Caco-2 (cell line): ENCODE measurements around the gene GPBP1L1. TPM values are rescaled to one million over a fixed set of nuclear protein-coding genes. Genes with fewer than 3 reads are reported as not detected.

Experiments
- Bru-seq: library from RNA; stranded (reverse); fragments of 400-500 nt; gene quantifications from one replicate; lab custom pipeline; 2021; lab: Mats Ljungman, UMichigan
- BruChase-seq, 2 experiments: library from RNA; stranded (reverse); fragments of 400-500 nt; gene quantifications; one replicate each; lab custom pipeline; 2021; lab: Mats Ljungman, UMichigan
- BruUV-seq: library from RNA; stranded (reverse); fragments of 400-500 nt; replicated peaks from 2 replicates; lab custom pipeline; 2021; lab: Mats Ljungman, UMichigan
- CTCF ChIA-PET: fragments of 300-600 bp; sonication (Branson Sonifier 250); formaldehyde crosslinking; loops from one replicate; lab custom pipeline; 2022; ENCODE audit warnings: antibody characterized with exemption; lab: Charles Lee
- POLR2A ChIA-PET: fragments of 300-600 bp; sonication (Branson Sonifier 250); formaldehyde crosslinking; loops from one replicate; lab custom pipeline; 2022; ENCODE audit warnings: antibody characterized with exemption; lab: Charles Lee
- DNase-seq, 2 experiments: peaks; one replicate each; pipeline versions ENCODE4 v3.0.0 to v3.0.0-alpha.2; 2020 to 2022
- H3K27me3 ChIP-seq: replicated peaks from 2 replicates; pipeline ENCODE4 v1.6.0; 2011; ENCODE audit warnings: low read length; ENCODE audit not compliant: control insufficient read depth, insufficient read depth
- H3K36me3 ChIP-seq: 2 replicates; pipeline ENCODE4 v1.5.1; 2011; ENCODE audit warnings: low read length; ENCODE audit not compliant: control insufficient read depth, insufficient read depth
- H3K4me1 ChIP-seq: fragments of 250-450 bp; sonication (Bioruptor Pico); 2 replicates; pipeline ENCODE4 v1.5.1; 2020; ENCODE audit warnings: mild to moderate bottlenecking
- H3K4me3 ChIP-seq: 2 replicates; pipeline ENCODE4 v1.5.1; 2011; ENCODE audit warnings: low read depth, mild to moderate bottlenecking, control low read depth, low read length
- H3K9me3 ChIP-seq: fragments of 250-450 bp; sonication (Bioruptor Pico); 2 replicates; pipeline ENCODE4 v1.5.1; 2020; ENCODE audit warnings: mild to moderate bottlenecking, moderate library complexity
- H3K27ac Mint-ChIP-seq: one replicate; pipeline ENCODE4 v1.8.0; 2022; ENCODE audit warnings: mixed read lengths; ENCODE audit not compliant: unreplicated experiment
- H3K27me3 Mint-ChIP-seq: one replicate; pipeline ENCODE4 v1.8.0; 2022; ENCODE audit warnings: mixed read lengths; ENCODE audit not compliant: insufficient read depth, unreplicated experiment
- H3K36me3 Mint-ChIP-seq: one replicate; pipeline ENCODE4 v1.8.0; 2022; ENCODE audit warnings: mild to moderate bottlenecking, mixed read lengths; ENCODE audit not compliant: insufficient read depth, unreplicated experiment
- H3K4me1 Mint-ChIP-seq: one replicate; pipeline ENCODE4 v1.8.0; 2022; ENCODE audit warnings: low read depth, mixed read lengths; ENCODE audit not compliant: unreplicated experiment
- H3K4me3 Mint-ChIP-seq: one replicate; pipeline ENCODE4 v1.8.0; 2022; ENCODE audit warnings: mild to moderate bottlenecking, moderate library complexity, mixed read lengths; ENCODE audit not compliant: unreplicated experiment
- H3K9me3 Mint-ChIP-seq: one replicate; pipeline ENCODE4 v1.8.0; 2022; ENCODE audit warnings: mixed read lengths; ENCODE audit not compliant: unreplicated experiment
- CTCF ChIP-seq, 2 experiments: fragments of 200-600 bp in 1 of 2; IDR thresholded peaks; 1 replicate in 1 of 2; 2 replicates in 1 of 2; pipeline versions ENCODE4 v1.5.1 to v1.8.0; 2011 to 2022; ENCODE audit warnings: antibody characterized with exemption in 1 of 2, control low read depth in 1 of 2, inconsistent platforms in 1 of 2, low read depth in 1 of 2, low read length in 1 of 2, mild to moderate bottlenecking in 1 of 2, moderate library complexity in 1 of 2; ENCODE audit not compliant: insufficient read depth in 1 of 2, severe bottlenecking in 1 of 2, unreplicated experiment in 1 of 2
- intact Hi-C: fragments of 100-400 bp; cut with micrococcal nuclease; formaldehyde crosslinking; loops from one replicate; pipeline ENCODE4 v1.10.0; 2022; ENCODE audit not compliant: unreplicated experiment
- long read RNA-seq: library from polyadenylated mRNA; stranded (forward); transcript quantifications from one replicate; pipeline ENCODE4 v2.0.0, GENCODE V29; 2022
- total RNA-seq: library from RNA; stranded (reverse); gene quantifications from 2 replicates; pipeline ENCODE4 v1.2.3, GENCODE V29; 2022

GPBP1L1 gene
- total RNA-seq (57.3 and 61.8 TPM in 2 replicates), Bru-seq, nascent RNA (percentile 84 among the genes with signal in this experiment), BruChase-seq, experiment 1, labeled RNA remaining after a 2-hour chase (percentile 86 among the genes with signal in this experiment), BruChase-seq, experiment 2, labeled RNA remaining after a 6-hour chase (percentile 82 among the genes with signal in this experiment)
- long read RNA-seq, transcript GPBP1L1-202 (13 exons, 3,736 nt), result major isoform, 18 of 67 reads
- long read RNA-seq, transcript GPBP1L1-201 (12 exons, 3,599 nt), result minor isoform, 10 of 67 reads
- long read RNA-seq, partial matches to known transcripts, result 1 of 67 reads
- long read RNA-seq, other reads (novel, unspliced or antisense), result 38 of 67 reads

GRCh38 chr1:45686288-45687013 is at the start of gene GPBP1L1:
TSS of gene GPBP1L1 (minus strand) at chr1:45686533. CDS start at chr1:45659087, 27,446 bp downstream.
- H3K27me3 Mint-ChIP-seq, result no peaks in the 10 kb centered on the region
- no peaks in the 10 kb centered on the region; the same call in 1 of the 2 replicates for H3K4me1 ChIP-seq
- peak within 1 kb of the TSS; percentile 84 for H3K4me3 Mint-ChIP-seq
- peak within 1 kb of the TSS; percentile 77 for H3K4me3 ChIP-seq
- H3K9me3 Mint-ChIP-seq, result no peaks in the 10 kb centered on the region
- peak within 1 kb of the TSS; percentile 86 for H3K27ac Mint-ChIP-seq
- peaks cover 32% of the 10 kb centered on the region for H3K36me3 Mint-ChIP-seq
- ChIA-PET POLR2A (interaction anchor here (0.6 to 1.5 kb wide), 10 partner anchors 17 to 357 kb away, joined by 3 to 6 read pairs (median 4); partner anchors contain the start of genes IPP and MAST2), CTCF (interaction anchor here (0.8 kb wide), 1 partner anchor 10 kb away, joined by 3 read pairs; no protein-coding TSS in a partner anchor)
- no peak for TF ChIP-seq CTCF (IDR thresholded peaks at IDR 0.05; ENCODE audit: insufficient read depth in 1 of 2, low read depth in 1 of 2, low read length in 1 of 2, severe bottlenecking in 1 of 2, unreplicated experiment in 1 of 2)
- intact Hi-C loops, result loop anchor here (1.0 to 10.0 kb wide), 5 partner anchors 64 to 195 kb away; partner anchors contain the start of genes IPP, NASP and TESK2
- H3K4me1 Mint-ChIP-seq, result no peaks in the 10 kb centered on the region
- DNase-seq, result peak; percentile 95 to 97
- no TSS peak for BruUV-seq
- H3K27me3 ChIP-seq, result no peaks in the 10 kb centered on the region
- no peaks in the 10 kb centered on the region for H3K9me3 ChIP-seq
- no peaks in the 10 kb centered on the region for H3K36me3 ChIP-seq

GRCh38 chr1:45730780-45731319 is 44.5 kb upstream of the GPBP1L1 start:
- Mint-ChIP-seq H3K9me3 (no peaks in the 10 kb centered on the region), H3K27me3 (no peaks in the 10 kb centered on the region), H3K27ac (no peak overlapping the region), H3K36me3 (no peaks in the 10 kb centered on the region), H3K4me3 (no peak overlapping the region), H3K4me1 (no peaks in the 10 kb centered on the region)
- DNase-seq, result no peak
- POLR2A ChIA-PET, result no interaction called here
- Histone ChIP-seq H3K4me3 (no peak overlapping the region), H3K4me1 (peaks cover 10% of the 10 kb centered on the region; the same call in 1 of the 2 replicates), H3K27me3 (no peaks in the 10 kb centered on the region), H3K9me3 (no peaks in the 10 kb centered on the region), H3K36me3 (no peaks in the 10 kb centered on the region)
- BruUV-seq, result no TSS peak
- intact Hi-C loops, result no loop called here
- CTCF ChIA-PET, result no interaction called here
- no peak for TF ChIP-seq CTCF (IDR thresholded peaks at IDR 0.05; ENCODE audit: insufficient read depth in 1 of 2, low read depth in 1 of 2, low read length in 1 of 2, severe bottlenecking in 1 of 2, unreplicated experiment in 1 of 2)
